GM23338 (cell line): ENCODE results near the gene BCKDHA.

Experiments used
- CTCF ChIP-seq, 2 experiments: fragments of 200-600 bp in 1 of 2; sonication (generic) in 1 of 2; conservative IDR thresholded peaks; 2 replicates each; pipeline versions ENCODE4 v1.5.1 to v1.6.1; 2016 to 2017; ENCODE audit warnings: antibody characterized with exemption in 2 of 2, low read depth in 2 of 2, mild to moderate bottlenecking in 2 of 2, moderate library complexity in 1 of 2
- EZH2phosphoT487 ChIP-seq: fragments of 200-600 bp; sonication (generic); IDR thresholded peaks from one replicate; pipeline ENCODE4 v1.8.1; 2018; ENCODE audit warnings: antibody characterized with exemption; ENCODE audit not compliant: unreplicated experiment

- TF ChIP-seq CTCF (conservative IDR thresholded peaks at IDR 0.05; ENCODE audit: low read depth in 2 of 2) (no peak), EZH2phosphoT487 (no peak)
Observed at GRCh38 chr19:41363753-41364523, 33.7 kb upstream of the BCKDHA start, which contains the start of gene B9D2.
